DMS53 treated with DMSO at 0.1 percent for 48 hours (cell line): ENCODE measurements around the gene ESAM.
A peak's percentile ranks its signal among the peaks of the same experiment; 100 is the strongest.
"Not testable (repeated sequence)": the region's sequence is repeated elsewhere in the genome, so short reads cannot be mapped to it uniquely, and the experiment has no call there.

Experiments
- DNase-seq: peaks from one replicate; lab custom pipeline; 2025; ENCODE audit not compliant: unreplicated experiment; lab: John Stamatoyannopoulos, UW

ESAM gene

GRCh38 chr11:124776865-124777645, 15.0 kb upstream of the ESAM start:
- no peak for DNase-seq

GRCh38 chr11:124770959-124771358, 8.9 kb upstream of the ESAM start:
- not testable (repeated sequence) for DNase-seq

GRCh38 chr11:124769806-124770774, 8.0 kb upstream of the ESAM start:
- no peak for DNase-seq

GRCh38 chr11:124768914-124769313, 6.8 kb upstream of the ESAM start:
- no peak for DNase-seq

- DNase-seq: no peak
Observed at GRCh38 chr11:124766156-124766555, 4.1 kb upstream of the ESAM start.

- peak; percentile 85 for DNase-seq
Observed at GRCh38 chr11:124763156-124763947, 1.3 kb upstream of the ESAM start.

GRCh38 chr11:124762624-124763155, 600 bp upstream of the ESAM start:
- DNase-seq: peak; percentile 38

- no peak for DNase-seq
Observed at GRCh38 chr11:124761301-124762104, 587 bp downstream of the ESAM start.

- no peak for DNase-seq
Observed at GRCh38 chr11:124760806-124761205, 1.3 kb downstream of the ESAM start.

- DNase-seq: no peak
Observed at GRCh38 chr11:124760205-124760652, 1.9 kb downstream of the ESAM start.

- DNase-seq: no peak
Observed at GRCh38 chr11:124759266-124760204, 2.6 kb downstream of the ESAM start.

- DNase-seq: peak; percentile 87
Observed at GRCh38 chr11:124758355-124759265, 3.5 kb downstream of the ESAM start.

- DNase-seq: no peak
Observed at GRCh38 chr11:124757320-124757719, 4.8 kb downstream of the ESAM start.

GRCh38 chr11:124756753-124757227, 5.3 kb downstream of the ESAM start:
- no peak for DNase-seq

- DNase-seq: no peak
Observed at GRCh38 chr11:124756033-124756752, 5.9 kb downstream of the ESAM start.

GRCh38 chr11:124754710-124755109, 7.4 kb downstream of the ESAM start:
- no peak for DNase-seq

GRCh38 chr11:124754309-124754708, 7.8 kb downstream of the ESAM start:
- DNase-seq: no peak
